Skeletal muscle tissue (tissue), 4 donors: ENCODE results near the gene MINPP1. TPM values are rescaled to one million over a fixed set of nuclear protein-coding genes. Genes with fewer than 3 reads are reported as not detected.

Experiments used
- H3K27ac ChIP-seq: one replicate; pipeline ENCODE4 v1.7.0; 2013; ENCODE audit warnings: mild to moderate bottlenecking, low read depth, low read length, inconsistent platforms
- H3K27me3 ChIP-seq, 3 donors: one replicate each; pipeline ENCODE4 v1.7.0; 2013; ENCODE audit warnings: low read length in 3 of 3; ENCODE audit not compliant: control insufficient read depth in 3 of 3, insufficient read depth in 3 of 3
- H3K36me3 ChIP-seq, 3 donors: one replicate each; pipeline ENCODE4 v1.7.0; 2013; ENCODE audit warnings: low read length in 3 of 3; ENCODE audit not compliant: control insufficient read depth in 3 of 3, insufficient read depth in 3 of 3
- H3K4me1 ChIP-seq, 3 donors: one replicate each; pipeline ENCODE4 v1.7.0; 2013; ENCODE audit warnings: low read length in 3 of 3, mild to moderate bottlenecking in 3 of 3; ENCODE audit not compliant: control insufficient read depth in 3 of 3, insufficient read depth in 3 of 3
- H3K4me3 ChIP-seq, 3 donors: one replicate each; pipeline ENCODE4 v1.7.0; 2013; ENCODE audit warnings: low read length in 3 of 3
- H3K9ac ChIP-seq, 3 donors: one replicate each; pipeline ENCODE4 v1.7.0; 2013; ENCODE audit warnings: low read length in 3 of 3, mild to moderate bottlenecking in 3 of 3, moderate library complexity in 2 of 3, low read depth in 1 of 3
- H3K9me3 ChIP-seq, 3 donors: one replicate each; pipeline ENCODE4 v1.7.0; 2013; ENCODE audit warnings: low read length in 3 of 3; ENCODE audit not compliant: control insufficient read depth in 3 of 3
- total RNA-seq: library from RNA; depleted of rRNA; stranded (reverse); fragments of >200 nt; gene quantifications from one replicate; pipeline ENCODE4 v1.2.3, GENCODE V29; 2014
- donor health status: Osteomylitis.

Gene MINPP1
- total RNA-seq, 1 donor from 2014 or later: 14.1 TPM

DNA sequence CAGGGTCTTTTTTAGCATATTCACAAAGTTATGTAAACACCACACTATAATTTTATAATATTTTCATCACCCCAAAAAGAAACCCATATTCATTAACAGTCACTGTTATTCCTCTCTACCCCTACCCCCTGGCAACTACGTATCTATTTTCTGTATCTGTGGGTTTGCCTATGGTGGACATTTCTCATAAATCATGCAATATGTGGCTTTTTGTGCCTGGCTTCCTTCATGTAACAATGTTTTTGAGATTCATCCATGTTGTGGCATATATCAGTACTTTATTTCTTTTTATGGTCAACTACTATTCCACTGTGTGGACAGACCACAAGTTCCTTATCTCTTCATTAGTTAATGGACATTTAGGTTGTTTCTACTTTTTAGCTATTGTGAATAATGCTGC, 95.9 kb downstream of the MINPP1 start:
- H3K4me3 ChIP-seq: no peak overlapping the region
- H3K27me3 ChIP-seq: no peaks in the 10 kb centered on the region
- H3K36me3 ChIP-seq: no peaks in the 10 kb centered on the region
- H3K9me3 ChIP-seq: peaks cover 0 to 2% (median 0%) of the 10 kb centered on the region in 3 donors
- no peak overlapping the region for H3K27ac ChIP-seq
- H3K4me1 ChIP-seq: peaks cover 0 to 4% (median 0%) of the 10 kb centered on the region in 3 donors
- no peak overlapping the region for H3K9ac ChIP-seq

Other genes with a start within 250 kb of the MINPP1 start
- gene NUTM2D, start 147.1 kb upstream of the MINPP1 start, total RNA-seq: 2.6 TPM
- gene PAPSS2, start 155.0 kb downstream of the MINPP1 start, total RNA-seq: 8.9 TPM